Astrocyte (in vitro differentiated cells and primary cell): Measurements from ENCODE around the gene EGF. TPM values are rescaled to one million over a fixed set of nuclear protein-coding genes. Genes with fewer than 3 reads are reported as not detected.
A peak's percentile ranks its signal among the peaks of the same experiment; 100 is the strongest.
"Not testable (repeated sequence)": the region's sequence is repeated elsewhere in the genome, so short reads cannot be mapped to it uniquely, and the experiment has no call there.

ENCODE experiments used
- DNase-seq: peaks from one replicate; pipeline ENCODE4 v3.0.0-alpha.2; 2010; ENCODE audit warnings: low read depth
- FAIRE-seq: peaks from 2 replicates; lab custom pipeline; 2011; peaks lifted over from hg19 to GRCh38; lab: Jason Lieb, UNC
- H2AFZ ChIP-seq: 2 replicates; pipeline ENCODE4 v1.6.0; 2012; ENCODE audit warnings: low read depth, low read length, inconsistent platforms
- H3K27ac ChIP-seq: 2 replicates; pipeline ENCODE4 v1.5.1; 2011; ENCODE audit warnings: low read depth, low read length, inconsistent platforms
- H3K27me3 ChIP-seq: 2 replicates; pipeline ENCODE4 v1.6.0; 2011; ENCODE audit warnings: low read length, inconsistent platforms; ENCODE audit not compliant: insufficient read depth
- H3K36me3 ChIP-seq: 2 replicates; pipeline ENCODE4 v1.5.1; 2011; ENCODE audit warnings: low read length, inconsistent platforms; ENCODE audit not compliant: insufficient read depth
- H3K4me1 ChIP-seq: 2 replicates; pipeline ENCODE4 v1.5.1; 2011; ENCODE audit warnings: low read length, inconsistent platforms; ENCODE audit not compliant: insufficient read depth
- H3K4me2 ChIP-seq: 2 replicates; pipeline ENCODE4 v1.6.0; 2012; ENCODE audit warnings: low read length, inconsistent platforms
- H3K4me3 ChIP-seq: 2 replicates; pipeline ENCODE4 v1.5.1; 2011; ENCODE audit warnings: low read depth, mild to moderate bottlenecking, low read length, inconsistent platforms; ENCODE audit not compliant: insufficient read depth
- H3K79me2 ChIP-seq: 2 replicates; pipeline ENCODE4 v1.6.0; 2012; ENCODE audit warnings: mild to moderate bottlenecking, low read length, inconsistent platforms; ENCODE audit not compliant: insufficient read depth
- H3K9ac ChIP-seq: 2 replicates; pipeline ENCODE4 v1.6.0; 2012; ENCODE audit warnings: mild to moderate bottlenecking, low read length, inconsistent platforms
- H3K9me3 ChIP-seq: 2 replicates; pipeline ENCODE4 v1.5.1; 2012; ENCODE audit warnings: low read depth, mild to moderate bottlenecking, low read length, inconsistent platforms; ENCODE audit not compliant: insufficient read depth
- H4K20me1 ChIP-seq: 2 replicates; pipeline ENCODE4 v1.6.0; 2012; ENCODE audit warnings: low read length, inconsistent platforms; ENCODE audit not compliant: insufficient read depth
- H3K27ac Mint-ChIP-seq: one replicate; pipeline ENCODE4 v1.8.0; 2021; ENCODE audit warnings: mild to moderate bottlenecking, mixed read lengths; ENCODE audit not compliant: unreplicated experiment
- H3K27me3 Mint-ChIP-seq: one replicate; pipeline ENCODE4 v1.8.0; 2021; ENCODE audit warnings: low read depth, mixed read lengths; ENCODE audit not compliant: unreplicated experiment
- H3K36me3 Mint-ChIP-seq: one replicate; pipeline ENCODE4 v1.8.0; 2021; ENCODE audit warnings: low read depth, mixed read lengths; ENCODE audit not compliant: unreplicated experiment
- H3K4me1 Mint-ChIP-seq: one replicate; pipeline ENCODE4 v1.8.0; 2021; ENCODE audit warnings: low read depth, mixed read lengths; ENCODE audit not compliant: unreplicated experiment
- H3K4me3 Mint-ChIP-seq: one replicate; pipeline ENCODE4 v1.8.0; 2021; ENCODE audit warnings: mild to moderate bottlenecking, moderate library complexity, mixed read lengths; ENCODE audit not compliant: unreplicated experiment
- H3K9me3 Mint-ChIP-seq: one replicate; pipeline ENCODE4 v1.8.0; 2021; ENCODE audit warnings: mild to moderate bottlenecking, mixed read lengths; ENCODE audit not compliant: unreplicated experiment
- EZH2 ChIP-seq: IDR thresholded peaks from 2 replicates; pipeline ENCODE4 v1.6.1; 2012; ENCODE audit warnings: mild to moderate bottlenecking, low read length, inconsistent platforms; ENCODE audit not compliant: insufficient read depth
- total RNA-seq: library from RNA; stranded (reverse); gene quantifications from 2 replicates; pipeline ENCODE4 v1.2.1, GENCODE V29; 2021
- TF ChIP-seq, protein P1 (sequence below): IDR thresholded peaks from 2 replicates; pipeline ENCODE4 v1.5.1; 2011; ENCODE audit warnings: low read depth, mild to moderate bottlenecking, inconsistent platforms, low read length, moderate library complexity; ENCODE audit not compliant: insufficient read depth

EGF gene
- total RNA-seq, 1 donor from 2014 or later: 22.9 TPM

DNA sequence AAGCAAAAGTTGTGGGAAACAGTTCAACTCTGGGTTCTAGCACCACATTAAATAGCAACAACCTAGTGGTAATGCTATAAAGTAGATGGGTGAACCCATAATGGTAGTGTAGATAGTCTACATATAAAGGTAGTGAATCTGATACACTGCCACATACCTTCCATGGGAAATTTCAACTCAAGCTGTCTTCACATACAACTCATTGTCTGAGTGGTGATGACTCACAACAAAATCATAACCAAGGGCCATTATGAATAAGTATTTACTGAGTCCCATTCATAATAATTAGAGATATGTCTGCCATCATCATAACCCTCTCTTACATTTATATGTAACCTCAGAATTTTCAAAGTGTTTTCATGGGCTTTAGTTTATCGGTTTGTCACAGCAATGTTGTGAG is 34.8 kb downstream of the EGF start:
- peak overlapping the region; percentile 41 for H3K27ac ChIP-seq
- no peaks in the 10 kb centered on the region for H3K27me3 Mint-ChIP-seq
- no peak overlapping the region for H2AFZ ChIP-seq
- no peaks in the 10 kb centered on the region for H3K27me3 ChIP-seq
- H3K4me1 Mint-ChIP-seq: no peaks in the 10 kb centered on the region
- H4K20me1 ChIP-seq: no peaks in the 10 kb centered on the region
- peak overlapping the region; percentile 4 for H3K4me2 ChIP-seq
- H3K4me1 ChIP-seq: no peaks in the 10 kb centered on the region
- DNase-seq (peak; percentile 51), FAIRE-seq (no peak)
- H3K9ac ChIP-seq: no peak overlapping the region
- H3K27ac Mint-ChIP-seq: no peak overlapping the region
- H3K4me3 ChIP-seq: no peak overlapping the region
- H3K36me3 ChIP-seq: no peaks in the 10 kb centered on the region
- no peaks in the 10 kb centered on the region for H3K9me3 ChIP-seq
- H3K9me3 Mint-ChIP-seq: peaks cover 2% of the 10 kb centered on the region
- H3K79me2 ChIP-seq: no peaks in the 10 kb centered on the region
- TF ChIP-seq, protein P1, sequence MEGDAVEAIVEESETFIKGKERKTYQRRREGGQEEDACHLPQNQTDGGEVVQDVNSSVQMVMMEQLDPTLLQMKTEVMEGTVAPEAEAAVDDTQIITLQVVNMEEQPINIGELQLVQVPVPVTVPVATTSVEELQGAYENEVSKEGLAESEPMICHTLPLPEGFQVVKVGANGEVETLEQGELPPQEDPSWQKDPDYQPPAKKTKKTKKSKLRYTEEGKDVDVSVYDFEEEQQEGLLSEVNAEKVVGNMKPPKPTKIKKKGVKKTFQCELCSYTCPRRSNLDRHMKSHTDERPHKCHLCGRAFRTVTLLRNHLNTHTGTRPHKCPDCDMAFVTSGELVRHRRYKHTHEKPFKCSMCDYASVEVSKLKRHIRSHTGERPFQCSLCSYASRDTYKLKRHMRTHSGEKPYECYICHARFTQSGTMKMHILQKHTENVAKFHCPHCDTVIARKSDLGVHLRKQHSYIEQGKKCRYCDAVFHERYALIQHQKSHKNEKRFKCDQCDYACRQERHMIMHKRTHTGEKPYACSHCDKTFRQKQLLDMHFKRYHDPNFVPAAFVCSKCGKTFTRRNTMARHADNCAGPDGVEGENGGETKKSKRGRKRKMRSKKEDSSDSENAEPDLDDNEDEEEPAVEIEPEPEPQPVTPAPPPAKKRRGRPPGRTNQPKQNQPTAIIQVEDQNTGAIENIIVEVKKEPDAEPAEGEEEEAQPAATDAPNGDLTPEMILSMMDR: no peak
- TF ChIP-seq EZH2: no peak
- H3K36me3 Mint-ChIP-seq: no peaks in the 10 kb centered on the region
- no peak overlapping the region for H3K4me3 Mint-ChIP-seq

DNA sequence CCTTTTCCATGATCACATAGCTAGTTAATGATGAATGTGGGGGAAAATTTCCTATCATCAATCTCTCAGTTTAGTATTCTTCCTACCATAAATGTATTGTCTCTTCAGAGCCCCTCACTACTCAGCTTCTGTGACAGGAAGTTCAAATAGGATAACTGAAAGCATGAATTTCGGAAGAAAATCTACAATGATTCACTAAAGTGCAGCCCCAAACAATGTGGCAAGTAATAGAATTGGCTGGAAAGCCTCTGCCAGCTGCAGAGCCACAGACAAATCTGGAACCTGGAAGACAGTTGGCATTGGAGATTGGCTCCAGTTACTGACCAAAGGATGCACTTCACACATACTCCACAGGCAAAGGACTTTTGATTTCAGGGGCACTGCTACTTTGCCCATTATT is 35.2 kb downstream of the EGF start:
- H3K4me3 Mint-ChIP-seq: no peak overlapping the region
- peaks cover 2% of the 10 kb centered on the region for H3K9me3 Mint-ChIP-seq
- Histone ChIP-seq H3K27ac (no peak overlapping the region), H3K79me2 (no peaks in the 10 kb centered on the region), H3K36me3 (no peaks in the 10 kb centered on the region), H3K27me3 (no peaks in the 10 kb centered on the region), H3K9ac (no peak overlapping the region), H2AFZ (no peak overlapping the region), H3K4me1 (no peaks in the 10 kb centered on the region), H3K4me3 (no peak overlapping the region), H3K4me2 (peak overlapping the region; percentile 4), H3K9me3 (no peaks in the 10 kb centered on the region), H4K20me1 (no peaks in the 10 kb centered on the region)
- DNase-seq: no peak
- no peak for FAIRE-seq
- H3K27me3 Mint-ChIP-seq: no peaks in the 10 kb centered on the region
- H3K4me1 Mint-ChIP-seq: no peaks in the 10 kb centered on the region
- no peak for TF ChIP-seq EZH2
- no peaks in the 10 kb centered on the region for H3K36me3 Mint-ChIP-seq
- H3K27ac Mint-ChIP-seq: no peak overlapping the region

DNA sequence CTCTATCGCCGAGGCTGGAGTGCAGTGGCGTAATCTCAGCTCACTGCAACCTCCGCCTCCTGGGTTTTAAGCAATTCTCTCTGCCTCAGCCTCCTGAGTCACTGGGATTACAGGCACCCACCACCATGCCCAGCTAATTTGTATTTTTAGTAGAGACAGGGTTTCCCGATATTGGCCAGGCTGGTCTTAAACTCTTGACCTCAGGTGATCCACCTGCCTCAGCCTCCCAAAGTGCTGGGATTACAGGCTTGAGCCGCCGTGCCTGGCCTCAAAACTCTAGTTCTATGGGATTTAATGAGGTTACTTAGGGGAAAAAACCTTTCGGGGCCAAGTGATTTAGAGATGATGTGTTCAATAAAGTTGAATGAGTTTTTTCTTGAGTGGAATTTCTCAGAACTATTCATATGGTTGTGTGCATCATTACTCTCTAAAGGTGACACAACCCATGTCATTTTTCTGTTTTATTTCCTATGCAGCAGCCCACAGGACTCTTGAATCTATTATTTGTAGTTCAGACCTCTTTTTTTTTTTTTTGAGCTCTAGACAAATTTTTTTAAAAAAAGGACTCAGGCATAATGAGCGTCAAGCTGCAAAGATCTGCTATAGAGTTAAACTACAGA is 36.5 kb downstream of the EGF start:
- H3K4me1 ChIP-seq, FAIRE-seq, H3K9ac ChIP-seq, H3K4me1 Mint-ChIP-seq, H3K27ac Mint-ChIP-seq, H3K36me3 ChIP-seq, H3K4me3 Mint-ChIP-seq, DNase-seq, H3K27me3 ChIP-seq, H3K4me2 ChIP-seq, H3K9me3 Mint-ChIP-seq, H3K4me3 ChIP-seq, H3K27me3 Mint-ChIP-seq, H3K27ac ChIP-seq, H4K20me1 ChIP-seq, H3K9me3 ChIP-seq, H3K36me3 Mint-ChIP-seq, H2AFZ ChIP-seq, H3K79me2 ChIP-seq: not testable (repeated sequence)
